Sigmoid colon (tissue), 7 donors: ENCODE data around the gene PLCB2. TPM values are rescaled to one million over a fixed set of nuclear protein-coding genes. Genes with fewer than 3 reads are reported as not detected.

ENCODE experiments used
- DNase-seq: peaks from one replicate; pipeline ENCODE4 v3.0.0-alpha.2; 2019
- H3K27ac ChIP-seq, 4 donors: fragments of 200-600 bp; sonication (generic); one replicate each; pipeline ENCODE4 v1.5.1; 2016 to 2019; ENCODE audit warnings: mild to moderate bottlenecking in 1 of 4
- H3K27me3 ChIP-seq, 3 donors: fragments of 200-600 bp; sonication (generic); one replicate each; pipeline ENCODE4 v1.5.1; 2019; ENCODE audit warnings: mild to moderate bottlenecking in 1 of 3
- H3K36me3 ChIP-seq, 4 donors: fragments of 200-600 bp; sonication (generic); one replicate each; pipeline ENCODE4 v1.5.1; 2016 to 2019
- H3K4me1 ChIP-seq, 4 donors: fragments of 200-600 bp; sonication (generic); one replicate each; pipeline ENCODE4 v1.5.1; 2017 to 2019
- H3K4me3 ChIP-seq, 4 donors: fragments of 200-600 bp; sonication (generic); one replicate each; pipeline ENCODE4 v1.5.1; 2017 to 2019; ENCODE audit warnings: mild to moderate bottlenecking in 2 of 4, moderate library complexity in 1 of 4
- H3K9me3 ChIP-seq, 4 donors: fragments of 200-600 bp in 3 of 4; sonication (generic) in 3 of 4; one replicate each; pipeline versions ENCODE4 v1.5.1 to v1.6.1; 2013 to 2019
- EP300 ChIP-seq, 4 donors: sonication (generic); formaldehyde crosslinking; IDR thresholded peaks; one replicate each; pipeline ENCODE4 v1.6.1; 2017; ENCODE audit warnings: antibody characterized with exemption in 4 of 4
- POLR2A ChIP-seq, 2 donors: fragments of 450-650 bp; IDR thresholded peaks; one replicate each; pipeline ENCODE4 v1.6.1; 2016; ENCODE audit warnings: antibody characterized with exemption in 2 of 2, mild to moderate bottlenecking in 2 of 2, moderate library complexity in 2 of 2
- POLR2AphosphoS5 ChIP-seq, 4 donors: sonication (generic); formaldehyde crosslinking; IDR thresholded peaks; one replicate each; pipeline ENCODE4 v1.6.1; 2017; ENCODE audit warnings: antibody characterized with exemption in 4 of 4
- WGBS, 2 donors: extraction: QIAGEN DNeasy Blood & Tissue Kit; methylation state at CpG; one replicate each; pipeline ENCODE4 v1.1.7; 2013; 5-methylcytosine and 5-hydroxymethylcytosine counted together
- intact Hi-C: fragments of 100-400 bp; cut with DNase I; formaldehyde crosslinking; loops from one replicate; pipeline ENCODE4 v1.15.1; 2023
- polyA plus RNA-seq, 3 donors: library from polyadenylated mRNA; stranded (reverse); fragments of 200-250 nt; gene quantifications; one replicate each; pipeline ENCODE4 v1.2.3, GENCODE V29; 2013
- total RNA-seq, 4 donors: library from RNA; depleted of rRNA; stranded (reverse); fragments of >200 nt; gene quantifications; one replicate each; pipeline ENCODE4 v1.1.0, GENCODE V29; 2016
- TF ChIP-seq, protein P1 (sequence below), 4 experiments: fragments of 450-650 bp in 3 of 4; fragments of 200-600 bp in 1 of 4; IDR thresholded peaks; one replicate each; pipeline ENCODE4 v1.5.1; 2016 to 2019; ENCODE audit warnings: antibody characterized with exemption in 4 of 4, mild to moderate bottlenecking in 3 of 4, moderate library complexity in 2 of 4
- donor health status: healthy with polysubstance abuse.
- donor health status: Bipolar disorder and iron deficiency.
- donor health status: healthy.

The PLCB2 gene
- total and polyA plus RNA-seq, 7 donors, result 2.4 to 27.5 (median 7.2) TPM

DNA sequence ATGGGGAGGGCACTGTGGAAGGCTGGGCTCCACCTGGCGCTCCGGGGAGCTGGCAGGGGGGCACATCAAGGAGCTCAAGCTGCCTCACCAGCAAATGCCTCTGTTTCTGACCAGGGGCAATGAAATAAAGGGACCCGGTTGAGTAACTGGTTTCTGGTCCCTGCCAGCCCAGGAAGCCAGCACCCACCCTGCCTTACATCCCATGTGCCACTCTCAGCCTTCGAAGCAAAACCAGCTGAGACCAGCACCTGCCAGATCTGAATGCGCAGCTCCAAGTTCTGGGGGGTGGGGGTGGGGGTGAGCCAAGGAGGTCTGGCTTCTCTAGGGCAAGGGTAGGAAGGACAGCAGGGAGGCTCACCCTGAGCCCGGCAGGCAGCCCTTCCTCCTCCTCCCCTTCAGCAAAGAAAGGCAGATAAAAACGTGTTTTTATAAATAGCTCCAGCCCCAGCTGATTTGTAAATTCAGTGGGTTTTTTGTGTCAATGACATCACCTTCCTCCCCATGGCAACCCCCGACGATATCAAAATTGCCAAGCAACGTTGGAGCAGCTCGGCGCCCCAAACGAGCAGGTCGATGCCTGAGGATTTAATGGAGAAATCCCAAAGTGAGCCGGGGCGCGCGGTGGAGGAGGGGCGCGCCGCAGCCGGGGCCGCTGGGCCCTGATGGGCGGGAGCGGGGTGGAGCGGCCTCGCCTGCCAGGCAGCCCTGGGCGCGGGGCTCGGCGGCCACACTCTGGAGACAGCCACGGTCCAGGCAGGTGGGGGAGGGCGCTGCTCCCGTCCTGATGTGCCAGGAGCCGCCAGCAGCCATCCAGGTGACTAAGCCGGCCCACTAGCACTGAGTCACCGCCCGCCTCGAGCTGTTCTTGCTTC, 69.0 kb downstream of the PLCB2 start, which contains the start of gene PAK6:
TSS of gene PAK6 (plus strand) at position 532 of the 872 bp plus-strand sequence. CDS start 25,723 bp downstream, outside the sequence.
- Histone ChIP-seq H3K27me3 (peaks cover 0 to 21% (median 17%) of the 10 kb centered on the region in 3 donors), H3K4me1 (peaks cover 0 to 12% (median 9%) of the 10 kb centered on the region in 4 donors), H3K27ac (no peak within 1 kb of the TSS), H3K4me3 (peak within 1 kb of the TSS in 3 of 4 donors; percentile 25 to 41 (median 35)), H3K9me3 (no peaks in the 10 kb centered on the region), H3K36me3 (no peaks in the 10 kb centered on the region)
- intact Hi-C loops, result no loop called here
- DNase-seq, result peak; percentile 66
- WGBS, 2 donors, result 4 to 8% methylated on average over 39 of the region's 39 CpGs
- TF ChIP-seq, protein P1, sequence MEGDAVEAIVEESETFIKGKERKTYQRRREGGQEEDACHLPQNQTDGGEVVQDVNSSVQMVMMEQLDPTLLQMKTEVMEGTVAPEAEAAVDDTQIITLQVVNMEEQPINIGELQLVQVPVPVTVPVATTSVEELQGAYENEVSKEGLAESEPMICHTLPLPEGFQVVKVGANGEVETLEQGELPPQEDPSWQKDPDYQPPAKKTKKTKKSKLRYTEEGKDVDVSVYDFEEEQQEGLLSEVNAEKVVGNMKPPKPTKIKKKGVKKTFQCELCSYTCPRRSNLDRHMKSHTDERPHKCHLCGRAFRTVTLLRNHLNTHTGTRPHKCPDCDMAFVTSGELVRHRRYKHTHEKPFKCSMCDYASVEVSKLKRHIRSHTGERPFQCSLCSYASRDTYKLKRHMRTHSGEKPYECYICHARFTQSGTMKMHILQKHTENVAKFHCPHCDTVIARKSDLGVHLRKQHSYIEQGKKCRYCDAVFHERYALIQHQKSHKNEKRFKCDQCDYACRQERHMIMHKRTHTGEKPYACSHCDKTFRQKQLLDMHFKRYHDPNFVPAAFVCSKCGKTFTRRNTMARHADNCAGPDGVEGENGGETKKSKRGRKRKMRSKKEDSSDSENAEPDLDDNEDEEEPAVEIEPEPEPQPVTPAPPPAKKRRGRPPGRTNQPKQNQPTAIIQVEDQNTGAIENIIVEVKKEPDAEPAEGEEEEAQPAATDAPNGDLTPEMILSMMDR (IDR thresholded peaks at IDR 0.05), result no peak
- no peak for TF ChIP-seq EP300 (IDR thresholded peaks at IDR 0.05)
- no peak for TF ChIP-seq POLR2A (IDR thresholded peaks at IDR 0.05)
- no peak for TF ChIP-seq POLR2AphosphoS5 (IDR thresholded peaks at IDR 0.05)

Other genes with a start within 250 kb of the PLCB2 start
- 10 to 100 TPM in 3 of 4 donors, 1 to 10 TPM in 1; 5.8 to 18.0 (median 14.8) TPM for gene BMF, start 199.1 kb downstream of the PLCB2 start, total RNA-seq
- 10 to 100 TPM in 2 of 3 donors, 1 to 10 TPM in 1; 4.8 to 18.1 (median 15.5) TPM for gene BMF, start 199.1 kb downstream of the PLCB2 start, polyA plus RNA-seq
- 1 to 10 TPM in 2 of 4 donors, under 1 TPM in 2; 0.33 to 3.6 (median 1.2) TPM for gene BUB1B, start 146.9 kb downstream of the PLCB2 start, total RNA-seq
- 1 to 10 TPM in 2 of 3 donors, under 1 TPM in 1; 0.60 to 9.6 (median 1.8) TPM for gene BUB1B, start 146.9 kb downstream of the PLCB2 start, polyA plus RNA-seq
- 1 to 10 TPM in 3 of 4 donors, under 1 TPM in 1; 0.33 to 3.0 (median 1.2) TPM for gene PAK6, start 68.9 kb downstream of the PLCB2 start, total RNA-seq
- 1 to 10 TPM; 1.2 to 2.8 (median 1.6) TPM for gene PAK6, start 68.9 kb downstream of the PLCB2 start, polyA plus RNA-seq
- 1 to 10 TPM in 1 of 4 donors, not detected in 3; 1.6 TPM for gene ANKRD63, start 24.9 kb downstream of the PLCB2 start, total RNA-seq
- not detected for gene ANKRD63, start 24.9 kb downstream of the PLCB2 start, polyA plus RNA-seq
- gene INAFM2, start 15.8 kb upstream of the PLCB2 start, total RNA-seq, result 10 to 100 TPM; 41.0 to 63.1 (median 51.8) TPM
- gene INAFM2, start 15.8 kb upstream of the PLCB2 start, polyA plus RNA-seq, result 10 to 100 TPM in 1 of 3 donors, 1 to 10 TPM in 2; 6.6 to 13.4 (median 9.0) TPM
- gene CCDC9B, start 33.0 kb upstream of the PLCB2 start, total RNA-seq, result 10 to 100 TPM; 43.9 to 97.2 (median 65.3) TPM
- 10 to 100 TPM in 1 of 3 donors, 1 to 10 TPM in 2; 5.1 to 33.4 (median 7.8) TPM for gene CCDC9B, start 33.0 kb upstream of the PLCB2 start, polyA plus RNA-seq
- 1 to 10 TPM in 1 of 4 donors, not detected in 3; 8.2 TPM for gene PHGR1, start 43.1 kb upstream of the PLCB2 start, total RNA-seq
- gene PHGR1, start 43.1 kb upstream of the PLCB2 start, polyA plus RNA-seq, result over 10,000 TPM; 12,817 to 35,077 (median 19,474) TPM
- gene DISP2, start 50.3 kb upstream of the PLCB2 start, total RNA-seq, result 1 to 10 TPM in 1 of 4 donors, under 1 TPM in 3; 0.16 to 1.1 (median 0.38) TPM
- gene DISP2, start 50.3 kb upstream of the PLCB2 start, polyA plus RNA-seq, result 1 to 10 TPM; 1.8 to 3.0 (median 2.8) TPM
- 10 to 100 TPM in 1 of 4 donors, 1 to 10 TPM in 3; 5.0 to 13.8 (median 6.6) TPM for gene KNSTRN, start 74.8 kb upstream of the PLCB2 start, total RNA-seq
- gene KNSTRN, start 74.8 kb upstream of the PLCB2 start, polyA plus RNA-seq, result 10 to 100 TPM in 1 of 3 donors, 1 to 10 TPM in 2; 6.0 to 18.9 (median 9.5) TPM
- gene IVD, start 97.9 kb upstream of the PLCB2 start, total RNA-seq, result 10 to 100 TPM; 33.2 to 59.9 (median 55.4) TPM
- 10 to 100 TPM; 28.8 to 56.0 (median 33.1) TPM for gene IVD, start 97.9 kb upstream of the PLCB2 start, polyA plus RNA-seq
- 10 to 100 TPM in 1 of 4 donors, 1 to 10 TPM in 3; 7.7 to 16.3 (median 9.3) TPM for gene BAHD1, start 133.0 kb upstream of the PLCB2 start, total RNA-seq
- 10 to 100 TPM in 2 of 3 donors, 1 to 10 TPM in 1; 9.6 to 20.2 (median 14.1) TPM for gene BAHD1, start 133.0 kb upstream of the PLCB2 start, polyA plus RNA-seq
- 10 to 100 TPM in 1 of 4 donors, 1 to 10 TPM in 3; 6.4 to 10.2 (median 7.4) TPM for gene CHST14, start 163.0 kb upstream of the PLCB2 start, total RNA-seq
- 1 to 10 TPM; 1.2 to 6.2 (median 1.2) TPM for gene CHST14, start 163.0 kb upstream of the PLCB2 start, polyA plus RNA-seq